Measurements from ENCODE around the gene TNFAIP3. TPM values are rescaled to one million over a fixed set of nuclear protein-coding genes. Genes with fewer than 3 reads are reported as not detected.

The TNFAIP3 gene
- total and polyA plus RNA-seq, 2 of the 8 experiments (the other 6 are each of a cell fraction or from before 2014, with no cell fraction given), result 1.6 to 2.0 TPM

DNA sequence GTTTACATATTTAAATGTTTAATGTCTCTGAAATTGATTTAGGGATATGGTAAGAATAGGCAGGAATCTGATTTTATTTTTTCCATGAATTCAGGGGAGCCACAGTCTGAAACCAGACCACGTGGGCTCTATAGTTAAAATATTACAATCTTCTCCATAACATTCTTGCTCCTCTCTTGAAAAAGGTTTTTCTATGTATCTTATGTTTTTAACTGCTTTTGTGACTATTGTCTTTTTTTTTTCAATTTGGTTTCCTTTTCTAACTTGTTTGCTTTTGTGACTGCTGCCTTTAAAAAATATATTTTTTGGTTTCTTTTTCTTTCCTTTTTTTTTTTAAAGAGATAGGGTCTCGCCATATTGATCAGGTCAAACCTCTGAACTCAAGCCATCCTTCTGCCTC, 40.1 kb downstream of the TNFAIP3 start:
- CTCF ChIA-PET (ENCODE audit: partially characterized antibody), result interaction anchor here (0.7 kb wide), 1 partner anchor 10 kb away, joined by 4 read pairs; no protein-coding TSS in a partner anchor
- Histone ChIP-seq H4K8ac (ENCODE audit: extremely low read depth, insufficient read depth, low read length) (no peak overlapping the region), H3K4ac (replicated peaks; ENCODE audit: insufficient read length, low read depth, low read length) (no peak overlapping the region), H2BK5ac (ENCODE audit: low read depth, low read length) (no peak overlapping the region), H3K9ac (replicated peaks in 1 of 4; ENCODE audit: extremely low read depth in 1 of 4, low read depth in 3 of 4, low read length in 3 of 4) (no peak overlapping the region), H2AK5ac (ENCODE audit: low read depth, low read length) (no peak overlapping the region), H3K56ac (replicated peaks; ENCODE audit: insufficient read length, low read depth, low read length) (no peak overlapping the region), H3K18ac (ENCODE audit: extremely low read depth, low read length) (no peak overlapping the region), H3K4me3 (ENCODE audit: extremely low read depth in 1 of 4, insufficient read depth in 2 of 4, low read depth in 3 of 4, low read length in 4 of 4) (no peak overlapping the region), H3K14ac (ENCODE audit: insufficient read length) (no peak overlapping the region), H3K23ac (ENCODE audit: insufficient read length) (no peak overlapping the region), H3K4me1 (replicated peaks in 1 of 4; ENCODE audit: control insufficient read depth in 3 of 4, insufficient read depth in 4 of 4, low read length in 3 of 4) (no peaks in the 10 kb centered on the region), H2BK12ac (ENCODE audit: low read depth, low read length) (no peak overlapping the region), H3K27ac (ENCODE audit: low read depth, low read length) (no peak overlapping the region), H2AFZ (ENCODE audit: low read length) (no peak overlapping the region), H3K79me2 (ENCODE audit: control insufficient read depth in 1 of 2, insufficient read depth in 2 of 2, low read length in 2 of 2) (no peaks in the 10 kb centered on the region), H4K5ac (ENCODE audit: insufficient read length, low read depth, low read length) (no peak overlapping the region), H4K91ac (replicated peaks; ENCODE audit: insufficient read length, low read length) (no peak overlapping the region), H2BK20ac (ENCODE audit: low read length) (no peak overlapping the region), H2BK120ac (replicated peaks; ENCODE audit: low read depth, low read length) (no peak overlapping the region), H3K9me3 (ENCODE audit: insufficient read depth in 2 of 2, low read depth in 1 of 2, low read length in 1 of 2) (no peaks in the 10 kb centered on the region), H2BK15ac (ENCODE audit: low read length) (no peak overlapping the region), H3K27me3 (replicated peaks in 1 of 4; ENCODE audit: control insufficient read depth in 3 of 4, extremely low read depth in 1 of 4, insufficient read depth in 3 of 4, low read length in 3 of 4) (no peaks in the 10 kb centered on the region), H4K20me1 (replicated peaks in 1 of 2; ENCODE audit: control insufficient read depth in 1 of 2, insufficient read depth in 2 of 2, low read length in 2 of 2) (no peaks in the 10 kb centered on the region), H3K4me2 (ENCODE audit: insufficient read depth in 1 of 2, low read depth in 2 of 2, low read length in 2 of 2) (no peak overlapping the region), H3K79me1 (ENCODE audit: low read depth, low read length) (no peaks in the 10 kb centered on the region), H3K23me2 (ENCODE audit: low read depth, low read length) (no peaks in the 10 kb centered on the region), H3K36me3 (ENCODE audit: control insufficient read depth in 2 of 4, insufficient read depth in 4 of 4, low read length in 3 of 4) (no peaks in the 10 kb centered on the region)
- DNase-seq (ENCODE audit: low read depth in 1 of 2, low spot score in 2 of 2) (no peak), FAIRE-seq (no peak)
- WGBS, 2 experiments (ENCODE audit: extremely low coverage in 1 of 2, insufficient coverage in 1 of 2, insufficient read length in 1 of 2, insufficient replicate concordance in 2 of 2, low coverage in 1 of 2, low lambda C conversion rate in 2 of 2, missing lambda C conversion rate in 1 of 2), result 85% methylated on average over 2 of the region's 2 CpGs; no CpG with 5 or more reads in 1 of the 2 experiments
- POLR2A ChIA-PET (ENCODE audit: partially characterized antibody), result no interaction called here
- TF ChIP-seq SAP30 (IDR thresholded peaks at IDR 0.05; ENCODE audit: insufficient read depth, insufficient replicate concordance, low read length) (no peak), SRF (IDR thresholded peaks at IDR 0.05; ENCODE audit: low read depth, low read length) (no peak), JUND (IDR thresholded peaks at IDR 0.05; ENCODE audit: low read length) (no peak), KDM1A (IDR thresholded peaks at IDR 0.05; ENCODE audit: borderline replicate concordance, low read length) (no peak), TBP (IDR thresholded peaks at IDR 0.05; ENCODE audit: low read depth, low read length) (no peak), SUZ12 (IDR thresholded peaks at IDR 0.05; ENCODE audit: low read length) (no peak), MAFK (IDR thresholded peaks at IDR 0.05; ENCODE audit: low read depth, low read length) (no peak), SIN3A (conservative IDR thresholded peaks at IDR 0.05 in 1 of 2, IDR thresholded peaks at IDR 0.05 in 1 of 2; ENCODE audit: low read depth in 1 of 2, low read length in 2 of 2) (no peak), NANOG (IDR thresholded peaks at IDR 0.05; ENCODE audit: insufficient read depth, low read depth, low read length, poor library complexity, severe bottlenecking) (no peak), YY1 (IDR thresholded peaks at IDR 0.05; ENCODE audit: low read depth, low read length) (no peak)
- TF ChIP-seq, protein P1, sequence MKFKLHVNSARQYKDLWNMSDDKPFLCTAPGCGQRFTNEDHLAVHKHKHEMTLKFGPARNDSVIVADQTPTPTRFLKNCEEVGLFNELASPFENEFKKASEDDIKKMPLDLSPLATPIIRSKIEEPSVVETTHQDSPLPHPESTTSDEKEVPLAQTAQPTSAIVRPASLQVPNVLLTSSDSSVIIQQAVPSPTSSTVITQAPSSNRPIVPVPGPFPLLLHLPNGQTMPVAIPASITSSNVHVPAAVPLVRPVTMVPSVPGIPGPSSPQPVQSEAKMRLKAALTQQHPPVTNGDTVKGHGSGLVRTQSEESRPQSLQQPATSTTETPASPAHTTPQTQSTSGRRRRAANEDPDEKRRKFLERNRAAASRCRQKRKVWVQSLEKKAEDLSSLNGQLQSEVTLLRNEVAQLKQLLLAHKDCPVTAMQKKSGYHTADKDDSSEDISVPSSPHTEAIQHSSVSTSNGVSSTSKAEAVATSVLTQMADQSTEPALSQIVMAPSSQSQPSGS (IDR thresholded peaks at IDR 0.05; ENCODE audit: low read length), result no peak
- TF ChIP-seq, protein P2, sequence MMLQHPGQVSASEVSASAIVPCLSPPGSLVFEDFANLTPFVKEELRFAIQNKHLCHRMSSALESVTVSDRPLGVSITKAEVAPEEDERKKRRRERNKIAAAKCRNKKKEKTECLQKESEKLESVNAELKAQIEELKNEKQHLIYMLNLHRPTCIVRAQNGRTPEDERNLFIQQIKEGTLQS (IDR thresholded peaks at IDR 0.05; ENCODE audit: insufficient read depth, low read depth, low read length), result no peak
